GM19397 (cell line): ENCODE results near the gene PRRT2.
"Not testable (repeated sequence)": the region's sequence is repeated elsewhere in the genome, so short reads cannot be mapped to it uniquely, and the experiment has no call there.

Source experiments
- ATAC-seq: cut with Tn5 transposase; IDR thresholded peaks from one replicate; pipeline ENCODE4 v1.9.1; 2021; ENCODE audit warnings: mild to moderate bottlenecking, moderate library complexity; ENCODE audit not compliant: unreplicated experiment

The PRRT2 gene

GRCh38 chr16:29811896-29812665 is at the start of gene PRRT2:
TSS of gene PRRT2 (plus strand) at chr16:29812193. CDS start at chr16:29813055, 862 bp downstream.
- ATAC-seq, result no peak

DNA sequence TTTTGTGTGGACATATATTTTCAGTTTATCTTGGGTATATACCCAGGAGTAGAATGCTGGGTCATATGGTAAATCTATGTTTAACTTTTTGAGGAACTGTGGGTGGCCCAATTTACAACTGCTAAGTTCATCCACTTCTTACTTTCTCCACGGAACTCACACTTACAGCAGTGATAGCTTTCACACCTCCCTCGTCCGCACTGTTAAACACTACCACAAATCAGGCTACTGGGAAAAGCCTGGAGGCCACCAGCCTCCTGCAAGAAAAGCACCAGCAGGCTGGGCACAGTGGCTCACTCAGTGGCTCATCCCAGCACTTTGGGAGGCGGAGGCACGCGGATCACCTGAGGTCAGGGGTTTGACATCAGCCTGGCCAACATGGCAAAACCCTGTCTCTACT is 48.7 kb upstream of the PRRT2 start:
- no peak for ATAC-seq

DNA sequence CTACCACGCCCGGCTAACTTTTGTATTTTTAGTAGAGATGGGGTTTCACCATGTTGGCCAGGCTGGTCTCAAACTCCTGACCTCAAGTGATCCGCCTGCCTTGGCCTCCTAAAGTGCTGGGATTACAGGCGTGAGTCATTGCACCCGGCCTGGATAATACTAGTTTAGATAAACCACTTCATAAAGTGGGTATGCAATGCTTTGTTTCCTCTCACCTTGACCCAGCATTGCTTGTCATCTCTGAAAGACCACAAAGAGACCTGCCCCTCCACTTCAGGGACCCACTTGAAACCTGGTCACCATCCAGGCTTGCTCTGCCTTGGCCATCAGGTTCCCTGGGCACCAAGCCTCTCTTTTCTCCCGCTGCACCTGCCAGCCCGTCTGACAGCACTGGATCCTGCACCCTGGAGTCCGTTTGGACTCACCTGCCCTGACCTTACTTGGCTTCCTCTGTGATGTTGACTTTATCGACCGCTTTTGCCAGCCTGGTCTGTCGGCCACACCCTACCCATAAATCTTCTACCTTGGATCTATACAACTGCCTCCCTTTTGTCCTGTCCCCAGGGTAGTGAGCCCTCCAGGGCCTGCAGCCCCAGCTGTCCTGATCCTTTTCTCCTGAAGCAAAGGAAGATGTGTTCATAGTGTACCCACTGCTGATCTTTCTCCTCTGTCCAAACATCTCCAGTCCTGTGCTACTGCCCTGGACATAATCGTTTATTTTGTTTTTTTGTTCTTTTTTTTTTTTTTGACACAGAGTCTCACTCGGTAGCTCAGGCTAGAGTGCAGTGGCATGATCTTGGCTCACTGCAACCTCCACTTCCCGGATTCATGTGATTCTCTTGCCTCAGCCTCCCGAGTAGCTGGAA is 46.6 kb upstream of the PRRT2 start:
- no peak for ATAC-seq

DNA sequence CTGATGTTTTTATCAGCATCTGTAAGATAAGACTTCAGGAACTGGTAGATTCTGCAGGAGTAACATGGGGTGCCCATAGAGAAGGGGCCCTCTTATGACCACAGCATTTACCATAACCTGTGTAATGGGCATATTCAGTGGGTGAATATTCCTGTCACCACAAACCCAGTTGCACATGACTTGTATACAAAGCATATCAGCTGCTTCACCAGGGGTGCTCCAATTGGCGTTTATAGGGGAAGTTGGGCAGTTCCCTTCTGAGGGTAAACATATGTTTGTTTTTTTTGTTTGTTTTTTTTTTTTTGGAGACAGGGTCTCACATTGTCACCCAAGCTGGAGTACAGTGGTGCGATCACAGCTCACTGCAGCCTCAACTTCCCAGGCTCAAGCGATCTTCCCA is 45.4 kb upstream of the PRRT2 start:
- no peak for ATAC-seq

DNA sequence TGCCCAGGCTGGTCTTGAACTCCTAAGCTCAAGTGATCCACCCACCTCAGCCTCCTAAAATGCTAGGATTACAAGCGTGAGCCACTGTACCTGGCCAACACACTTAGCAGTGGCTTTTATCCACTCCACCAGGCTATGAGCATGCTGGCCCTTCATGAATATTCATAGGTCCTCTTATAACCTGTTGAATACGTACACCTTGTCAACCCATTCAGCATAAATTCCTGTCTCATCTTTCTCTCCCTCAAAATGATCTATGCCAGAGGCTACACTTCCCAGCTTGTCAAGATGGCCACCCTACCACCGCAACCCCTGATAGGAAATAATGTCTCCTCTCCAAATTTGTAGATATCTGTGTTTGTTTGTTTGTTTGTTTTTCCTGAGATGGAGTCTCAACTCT is 44.9 kb upstream of the PRRT2 start:
- no peak for ATAC-seq

GRCh38 chr16:29769507-29769906 is 42.5 kb upstream of the PRRT2 start:
- ATAC-seq, result no peak

DNA sequence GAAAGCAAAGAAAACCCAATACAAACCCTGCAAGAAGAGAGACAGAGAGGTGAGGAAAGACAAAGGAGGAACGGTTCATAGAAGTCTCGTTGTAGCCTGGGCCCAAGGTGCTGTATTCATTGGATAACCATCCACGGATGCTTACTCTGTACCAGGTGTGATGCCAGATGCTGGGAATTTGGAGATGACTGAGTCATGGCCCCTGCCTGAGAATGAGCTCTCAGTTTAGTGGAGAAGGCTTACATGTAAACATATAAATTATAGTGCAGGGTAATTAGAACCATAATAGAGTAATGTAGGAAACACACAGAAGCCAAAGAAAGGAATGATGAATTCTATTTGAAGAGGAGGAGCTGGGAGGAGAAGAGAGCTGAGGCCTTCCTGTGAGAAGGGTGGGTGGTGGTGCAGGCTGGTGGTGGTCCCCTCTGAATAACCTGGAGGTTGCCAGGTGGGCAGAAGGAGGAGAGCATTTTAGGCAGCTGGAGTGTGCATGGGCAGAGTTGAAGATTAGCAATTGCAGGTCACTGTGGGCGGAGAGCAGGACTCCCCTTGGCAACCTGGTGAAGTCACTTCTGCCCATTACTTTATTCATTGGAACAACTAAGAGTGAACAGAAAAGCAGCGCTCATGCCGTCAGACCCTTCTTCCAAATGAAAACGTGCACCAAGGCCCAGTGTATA is 41.6 kb upstream of the PRRT2 start:
- no peak for ATAC-seq

DNA sequence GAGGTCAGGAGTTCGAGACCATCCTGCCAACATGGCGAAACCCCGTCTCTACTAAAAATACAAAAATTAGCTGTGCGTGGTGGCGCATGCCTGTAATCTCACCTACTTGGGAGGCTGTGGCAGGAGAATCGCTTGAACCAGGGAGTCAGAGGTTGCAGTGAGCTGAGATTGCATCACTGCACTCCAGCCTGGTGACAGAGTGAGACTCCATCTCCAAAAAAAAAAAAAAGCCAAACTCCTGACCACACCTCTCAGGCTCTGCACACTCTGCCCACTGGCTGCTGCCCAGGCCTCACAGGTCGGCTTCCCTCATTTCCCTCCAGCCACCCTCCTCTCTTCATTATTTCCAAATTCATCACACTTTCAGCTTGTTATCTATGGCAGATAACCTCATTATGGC is 39.7 kb upstream of the PRRT2 start:
- not testable (repeated sequence) for ATAC-seq

- ATAC-seq, result no peak
Measured at GRCh38 chr16:29774730-29775129, 37.3 kb upstream of the PRRT2 start.

- no peak for ATAC-seq
Measured at GRCh38 chr16:29775742-29776408, 36.1 kb upstream of the PRRT2 start.

DNA sequence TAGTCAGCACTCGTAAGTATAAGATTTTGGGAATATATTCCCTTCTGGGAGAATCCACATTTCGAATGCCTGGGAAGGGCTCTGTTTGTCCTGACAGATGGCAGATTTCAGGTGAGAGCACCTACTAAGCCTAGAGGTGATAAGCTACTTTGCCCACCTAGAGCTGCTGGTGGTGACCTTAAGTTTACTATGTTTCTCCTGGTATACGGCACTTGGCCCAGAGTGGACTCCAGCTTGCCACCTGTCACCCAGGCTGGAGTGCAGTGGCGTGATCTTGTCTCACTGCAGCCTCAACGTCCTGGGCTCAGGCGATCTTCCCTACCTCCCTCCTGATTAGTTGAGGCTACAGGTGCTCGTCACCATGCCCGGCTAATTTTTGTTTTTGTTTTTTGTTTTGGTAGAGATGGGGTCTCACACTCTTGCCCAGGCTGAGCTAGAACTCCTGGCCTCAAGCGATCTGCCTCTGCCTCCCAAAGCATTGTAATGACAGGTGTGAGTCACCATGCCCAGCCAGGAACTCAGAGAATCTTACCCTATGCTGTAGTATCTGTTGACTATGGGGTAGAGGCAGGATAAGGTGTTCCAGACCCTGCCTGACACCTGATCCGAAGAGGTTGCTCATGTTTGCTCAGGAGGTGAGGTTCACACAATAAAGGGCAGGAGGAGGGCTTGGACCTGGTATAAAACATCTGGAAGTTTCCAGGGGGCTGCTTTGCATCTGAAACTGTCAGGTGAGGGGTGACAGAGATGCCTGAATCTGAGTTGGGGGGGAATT is 34.2 kb upstream of the PRRT2 start, which contains the start of gene ZG16:
Gene ZG16, plus strand, starts transcription at position 681 of the 775 bp plus-strand sequence. CDS start 1,011 bp downstream, outside the sequence.
- ATAC-seq, result no peak

GRCh38 chr16:29779474-29779873 is 32.5 kb upstream of the PRRT2 start:
- no peak for ATAC-seq

GRCh38 chr16:29783094-29783953 is 28.7 kb upstream of the PRRT2 start:
- not testable (repeated sequence) for ATAC-seq

DNA sequence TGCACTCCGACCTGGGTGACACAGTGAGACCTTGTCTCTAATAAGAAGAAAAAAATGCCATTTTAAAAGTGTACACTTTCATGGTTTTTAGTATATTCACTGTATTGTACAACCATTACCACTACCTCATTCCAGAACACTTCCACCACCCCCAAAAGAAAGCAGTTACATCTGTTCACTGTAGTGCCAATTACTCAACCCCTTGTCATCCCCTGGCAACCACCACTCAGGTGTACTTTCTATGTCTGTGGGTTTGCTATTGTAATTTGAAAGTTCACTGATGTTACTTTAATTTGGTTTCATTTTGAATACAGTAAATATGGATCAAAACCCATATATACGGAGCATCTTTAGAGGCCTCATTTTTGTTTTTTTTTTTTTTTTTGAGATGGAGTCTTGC is 27.8 kb upstream of the PRRT2 start:
- ATAC-seq, result no peak

GRCh38 chr16:29784901-29785500 is 27.0 kb upstream of the PRRT2 start:
- ATAC-seq, result no peak

GRCh38 chr16:29787155-29787554 is 24.8 kb upstream of the PRRT2 start:
- not testable (repeated sequence) for ATAC-seq

DNA sequence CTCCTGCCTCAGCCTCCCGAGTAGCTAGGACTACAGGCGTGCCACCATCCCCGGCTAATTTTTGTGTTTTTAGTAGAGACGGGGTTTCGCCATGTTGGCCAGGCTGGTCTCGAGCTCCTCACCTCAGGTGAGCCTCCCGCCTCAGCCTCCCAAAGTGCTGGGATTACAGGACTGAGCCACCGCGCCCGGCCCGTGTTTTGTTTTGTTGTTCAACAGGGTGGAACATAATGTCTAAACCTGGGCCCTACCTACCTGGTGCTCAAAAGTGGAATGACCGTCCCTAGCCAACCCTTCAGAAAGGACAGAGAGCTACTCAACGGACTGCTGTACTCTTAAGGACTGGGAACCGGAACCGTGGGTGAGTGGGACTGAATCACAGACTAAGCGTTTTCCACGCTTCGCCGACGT is 22.2 kb upstream of the PRRT2 start:
- ATAC-seq, result no peak

- ATAC-seq, result peak; percentile 91
Measured at GRCh38 chr16:29790183-29790948, 21.6 kb upstream of the PRRT2 start, which contains the start of gene KIF22. TSS of gene KIF22 (plus strand) at chr16:29790751. CDS start at chr16:29790760, 9 bp downstream.
